CD4-positive, alpha-beta memory T cell (primary cell): ENCODE data around the gene NKAIN2. TPM values are rescaled to one million over a fixed set of nuclear protein-coding genes. Genes with fewer than 3 reads are reported as not detected.

Source experiments
- CTCF ChIA-PET: fragments of 350-600 bp; sonication (Branson Sonifier 250); formaldehyde crosslinking; loops from one replicate; lab custom pipeline; 2021; ENCODE audit warnings: inconsistent platforms; ENCODE audit not compliant: partially characterized antibody; lab: Charles Lee
- POLR2A ChIA-PET: fragments of 350-600 bp; sonication (Branson Sonifier 250); formaldehyde crosslinking; loops from one replicate; lab custom pipeline; 2021; ENCODE audit not compliant: partially characterized antibody; lab: Charles Lee
- DNase-seq, 5 donors: peaks; one replicate each; pipeline versions ENCODE4 v3.0.0 to v3.0.0-alpha.2; 2020 to 2022; ENCODE audit warnings: mixed read lengths in 1 of 5
- H3K27ac ChIP-seq: one replicate; pipeline ENCODE4 v1.7.0; 2013; ENCODE audit warnings: low read depth, low read length
- H3K27me3 ChIP-seq: 2 replicates; pipeline ENCODE4 v1.7.0; 2013; ENCODE audit warnings: mild to moderate bottlenecking, low read length, moderate library complexity; ENCODE audit not compliant: insufficient read depth
- H3K36me3 ChIP-seq: 2 replicates; pipeline ENCODE4 v1.7.0; 2013; ENCODE audit warnings: mild to moderate bottlenecking, low read length, moderate library complexity; ENCODE audit not compliant: insufficient read depth
- H3K4me1 ChIP-seq: 2 replicates; pipeline ENCODE4 v1.7.0; 2013; ENCODE audit warnings: mild to moderate bottlenecking, low read length, moderate library complexity; ENCODE audit not compliant: insufficient read depth
- H3K4me3 ChIP-seq, 2 donors: one replicate each; pipeline ENCODE4 v1.7.0; 2013; ENCODE audit warnings: low read length in 2 of 2, mild to moderate bottlenecking in 1 of 2
- H3K9me3 ChIP-seq, 2 donors: one replicate each; pipeline ENCODE4 v1.7.0; 2013; ENCODE audit warnings: low read length in 2 of 2, control low read depth in 1 of 2; ENCODE audit not compliant: control insufficient read depth in 1 of 2
- H3K27ac Mint-ChIP-seq, 7 donors: one replicate each; pipeline ENCODE4 v1.8.0; 2020 to 2021; ENCODE audit warnings: mixed read lengths in 7 of 7, mild to moderate bottlenecking in 6 of 7, inconsistent platforms in 3 of 7, moderate library complexity in 3 of 7
- H3K27me3 Mint-ChIP-seq, 2 donors: one replicate each; pipeline ENCODE4 v1.8.0; 2020 to 2021; ENCODE audit warnings: mixed read lengths in 2 of 2
- H3K36me3 Mint-ChIP-seq, 2 donors: one replicate each; pipeline ENCODE4 v1.8.0; 2020 to 2021; ENCODE audit warnings: mixed read lengths in 2 of 2, inconsistent platforms in 1 of 2, mild to moderate bottlenecking in 1 of 2
- H3K4me1 Mint-ChIP-seq, 4 donors: one replicate each; pipeline ENCODE4 v1.8.0; 2020 to 2021; ENCODE audit warnings: mixed read lengths in 4 of 4, mild to moderate bottlenecking in 1 of 4
- H3K4me3 Mint-ChIP-seq, 8 donors: one replicate each; pipeline ENCODE4 v1.8.0; 2020 to 2021; ENCODE audit warnings: mixed read lengths in 8 of 8, mild to moderate bottlenecking in 7 of 8, moderate library complexity in 6 of 8, inconsistent platforms in 3 of 8
- H3K9me3 Mint-ChIP-seq, 8 donors: one replicate each; pipeline ENCODE4 v1.8.0; 2020 to 2021; ENCODE audit warnings: mixed read lengths in 8 of 8, mild to moderate bottlenecking in 5 of 8, inconsistent platforms in 3 of 8, moderate library complexity in 1 of 8
- intact Hi-C: fragments of 100-400 bp; cut with micrococcal nuclease; formaldehyde crosslinking; loops from one replicate; pipeline ENCODE4 v1.15.1; 2023
- polyA plus RNA-seq, 2 donors: library from polyadenylated mRNA; unstranded; fragments of 300-500 nt; fragmentation: Illumina TruSeq; gene quantifications; one replicate each; pipeline ENCODE4 v1.2.3, GENCODE V29; 2021
- total RNA-seq, 2 experiments: library from RNA; stranded (reverse); gene quantifications; one replicate each; pipeline ENCODE4 v1.2.3, GENCODE V29; 2021

The NKAIN2 gene
- total and polyA plus RNA-seq, 4 experiments from 2014 or later, result not detected

- POLR2A ChIA-PET, result no interaction called here
- Mint-ChIP-seq H3K27me3 (no peaks in the 10 kb centered on the region), H3K9me3 (no peaks in the 10 kb centered on the region), H3K4me3 (no peak overlapping the region), H3K4me1 (no peaks in the 10 kb centered on the region), H3K36me3 (no peaks in the 10 kb centered on the region), H3K27ac (no peak overlapping the region)
- CTCF ChIA-PET, result no interaction called here
- no peaks in the 10 kb centered on the region for H3K36me3 ChIP-seq
- intact Hi-C loops, result no loop called here
- H3K9me3 ChIP-seq, result no peaks in the 10 kb centered on the region
- no peaks in the 10 kb centered on the region for H3K4me1 ChIP-seq
- no peak overlapping the region for H3K4me3 ChIP-seq
- H3K27me3 ChIP-seq, result no peaks in the 10 kb centered on the region
- H3K27ac ChIP-seq, result no peak overlapping the region
- no peak for DNase-seq
Observed at GRCh38 chr6:123771126-123771525, 32.5 kb upstream of the NKAIN2 start.

- Mint-ChIP-seq H3K27me3 (no peaks in the 10 kb centered on the region), H3K36me3 (no peaks in the 10 kb centered on the region), H3K9me3 (no peaks in the 10 kb centered on the region), H3K27ac (no peak overlapping the region), H3K4me3 (no peak overlapping the region), H3K4me1 (no peaks in the 10 kb centered on the region)
- no peaks in the 10 kb centered on the region for H3K36me3 ChIP-seq
- H3K27ac ChIP-seq, result no peak overlapping the region
- H3K9me3 ChIP-seq, result no peaks in the 10 kb centered on the region
- H3K27me3 ChIP-seq, result no peaks in the 10 kb centered on the region
- no peaks in the 10 kb centered on the region for H3K4me1 ChIP-seq
- ChIA-PET POLR2A (no interaction called here), CTCF (interaction anchor here (1.6 kb wide), 1 partner anchor 10 kb away, joined by 6 read pairs; no protein-coding TSS in a partner anchor)
- no peak overlapping the region for H3K4me3 ChIP-seq
- DNase-seq, result no peak
- intact Hi-C loops, result no loop called here
Observed at GRCh38 chr6:123777563-123777962, 26.1 kb upstream of the NKAIN2 start.

GRCh38 chr6:123780021-123780420 is 23.6 kb upstream of the NKAIN2 start:
- Mint-ChIP-seq H3K9me3 (no peaks in the 10 kb centered on the region), H3K36me3 (no peaks in the 10 kb centered on the region), H3K4me3 (no peak overlapping the region), H3K27ac (no peak overlapping the region), H3K27me3 (no peaks in the 10 kb centered on the region), H3K4me1 (no peaks in the 10 kb centered on the region)
- H3K4me3 ChIP-seq, result no peak overlapping the region
- no peaks in the 10 kb centered on the region for H3K27me3 ChIP-seq
- no peak overlapping the region for H3K27ac ChIP-seq
- no peak for DNase-seq
- POLR2A ChIA-PET, result no interaction called here
- intact Hi-C loops, result no loop called here
- no peaks in the 10 kb centered on the region for H3K9me3 ChIP-seq
- no peaks in the 10 kb centered on the region for H3K4me1 ChIP-seq
- CTCF ChIA-PET, result no interaction called here
- H3K36me3 ChIP-seq, result no peaks in the 10 kb centered on the region

GRCh38 chr6:123784330-123784729 is 19.3 kb upstream of the NKAIN2 start:
- Histone ChIP-seq H3K9me3 (no peaks in the 10 kb centered on the region), H3K27me3 (no peaks in the 10 kb centered on the region), H3K4me3 (no peak overlapping the region), H3K36me3 (no peaks in the 10 kb centered on the region), H3K4me1 (no peaks in the 10 kb centered on the region), H3K27ac (no peak overlapping the region)
- peaks cover 0 to 5% (median 1%) of the 10 kb centered on the region in 4 donors for H3K4me1 Mint-ChIP-seq
- POLR2A ChIA-PET, result no interaction called here
- no peak for DNase-seq
- no peak overlapping the region for H3K4me3 Mint-ChIP-seq
- intact Hi-C loops, result no loop called here
- CTCF ChIA-PET, result no interaction called here
- H3K27ac Mint-ChIP-seq, result no peak overlapping the region
- H3K27me3 Mint-ChIP-seq, result no peaks in the 10 kb centered on the region
- H3K36me3 Mint-ChIP-seq, result no peaks in the 10 kb centered on the region
- H3K9me3 Mint-ChIP-seq, result peaks cover 0 to 1% (median 0%) of the 10 kb centered on the region in 8 donors

GRCh38 chr6:123785039-123785438 is 18.6 kb upstream of the NKAIN2 start:
- Histone ChIP-seq H3K27ac (no peak overlapping the region), H3K27me3 (no peaks in the 10 kb centered on the region), H3K9me3 (no peaks in the 10 kb centered on the region), H3K4me3 (no peak overlapping the region), H3K36me3 (no peaks in the 10 kb centered on the region), H3K4me1 (no peaks in the 10 kb centered on the region)
- intact Hi-C loops, result no loop called here
- H3K27me3 Mint-ChIP-seq, result no peaks in the 10 kb centered on the region
- H3K4me1 Mint-ChIP-seq, result peaks cover 0 to 5% (median 1%) of the 10 kb centered on the region in 4 donors
- no peak for DNase-seq
- CTCF ChIA-PET, result no interaction called here
- POLR2A ChIA-PET, result no interaction called here
- no peak overlapping the region for H3K4me3 Mint-ChIP-seq
- H3K9me3 Mint-ChIP-seq, result peaks cover 0 to 3% (median 0%) of the 10 kb centered on the region in 8 donors
- H3K27ac Mint-ChIP-seq, result no peak overlapping the region
- H3K36me3 Mint-ChIP-seq, result no peaks in the 10 kb centered on the region

GRCh38 chr6:123788319-123788718 is 15.3 kb upstream of the NKAIN2 start:
- Histone ChIP-seq H3K9me3 (no peaks in the 10 kb centered on the region), H3K4me1 (no peaks in the 10 kb centered on the region), H3K36me3 (no peaks in the 10 kb centered on the region), H3K27me3 (no peaks in the 10 kb centered on the region), H3K4me3 (no peak overlapping the region), H3K27ac (no peak overlapping the region)
- Mint-ChIP-seq H3K27ac (no peak overlapping the region), H3K9me3 (peaks cover 0 to 3% (median 0%) of the 10 kb centered on the region in 8 donors), H3K36me3 (no peaks in the 10 kb centered on the region), H3K4me3 (no peak overlapping the region), H3K27me3 (peaks cover 0 to 1% of the 10 kb centered on the region in 2 donors), H3K4me1 (peaks cover 0 to 5% (median 1%) of the 10 kb centered on the region in 4 donors)
- POLR2A ChIA-PET, result no interaction called here
- no peak for DNase-seq
- intact Hi-C loops, result no loop called here
- CTCF ChIA-PET, result no interaction called here

- H3K4me1 ChIP-seq, result no peaks in the 10 kb centered on the region
- ChIA-PET CTCF (no interaction called here), POLR2A (no interaction called here)
- no peak overlapping the region for H3K27ac ChIP-seq
- H3K27ac Mint-ChIP-seq, result no peak overlapping the region
- no peaks in the 10 kb centered on the region for H3K27me3 ChIP-seq
- intact Hi-C loops, result no loop called here
- peaks cover 0 to 4% (median under 1%) of the 10 kb centered on the region in 8 donors for H3K9me3 Mint-ChIP-seq
- no peak overlapping the region for H3K4me3 ChIP-seq
- no peaks in the 10 kb centered on the region for H3K4me1 Mint-ChIP-seq
- peaks cover 0 to 1% of the 10 kb centered on the region in 2 donors for H3K27me3 Mint-ChIP-seq
- H3K4me3 Mint-ChIP-seq, result no peak overlapping the region
- no peaks in the 10 kb centered on the region for H3K36me3 Mint-ChIP-seq
- no peaks in the 10 kb centered on the region for H3K9me3 ChIP-seq
- no peak for DNase-seq
- no peaks in the 10 kb centered on the region for H3K36me3 ChIP-seq
Observed at GRCh38 chr6:123794190-123794589, 9.5 kb upstream of the NKAIN2 start.

- no peaks in the 10 kb centered on the region for H3K4me1 ChIP-seq
- H3K27ac Mint-ChIP-seq, result no peak overlapping the region
- H3K4me3 Mint-ChIP-seq, result no peak overlapping the region
- CTCF ChIA-PET, result no interaction called here
- H3K4me3 ChIP-seq, result no peak overlapping the region
- no peaks in the 10 kb centered on the region for H3K27me3 ChIP-seq
- no peaks in the 10 kb centered on the region for H3K9me3 ChIP-seq
- DNase-seq, result no peak
- H3K36me3 Mint-ChIP-seq, result no peaks in the 10 kb centered on the region
- peaks cover 0 to 4% (median 0%) of the 10 kb centered on the region in 8 donors for H3K9me3 Mint-ChIP-seq
- H3K4me1 Mint-ChIP-seq, result no peaks in the 10 kb centered on the region
- POLR2A ChIA-PET, result no interaction called here
- H3K27ac ChIP-seq, result no peak overlapping the region
- H3K36me3 ChIP-seq, result no peaks in the 10 kb centered on the region
- peaks cover 0 to 1% of the 10 kb centered on the region in 2 donors for H3K27me3 Mint-ChIP-seq
- intact Hi-C loops, result no loop called here
Observed at GRCh38 chr6:123794799-123795198, 8.9 kb upstream of the NKAIN2 start.
